Superior temporal gyrus (tissue), 1 donor: ENCODE data around the gene GPR62.
"Not testable (repeated sequence)": the region's sequence is repeated elsewhere in the genome, so short reads cannot be mapped to it uniquely, and the experiment has no call there.

ENCODE experiments used
- DNase-seq: peaks from one replicate; pipeline ENCODE4 v3.0.0-alpha.2; 2016; ENCODE audit errors: extremely low spot score

GPR62 gene

DNA sequence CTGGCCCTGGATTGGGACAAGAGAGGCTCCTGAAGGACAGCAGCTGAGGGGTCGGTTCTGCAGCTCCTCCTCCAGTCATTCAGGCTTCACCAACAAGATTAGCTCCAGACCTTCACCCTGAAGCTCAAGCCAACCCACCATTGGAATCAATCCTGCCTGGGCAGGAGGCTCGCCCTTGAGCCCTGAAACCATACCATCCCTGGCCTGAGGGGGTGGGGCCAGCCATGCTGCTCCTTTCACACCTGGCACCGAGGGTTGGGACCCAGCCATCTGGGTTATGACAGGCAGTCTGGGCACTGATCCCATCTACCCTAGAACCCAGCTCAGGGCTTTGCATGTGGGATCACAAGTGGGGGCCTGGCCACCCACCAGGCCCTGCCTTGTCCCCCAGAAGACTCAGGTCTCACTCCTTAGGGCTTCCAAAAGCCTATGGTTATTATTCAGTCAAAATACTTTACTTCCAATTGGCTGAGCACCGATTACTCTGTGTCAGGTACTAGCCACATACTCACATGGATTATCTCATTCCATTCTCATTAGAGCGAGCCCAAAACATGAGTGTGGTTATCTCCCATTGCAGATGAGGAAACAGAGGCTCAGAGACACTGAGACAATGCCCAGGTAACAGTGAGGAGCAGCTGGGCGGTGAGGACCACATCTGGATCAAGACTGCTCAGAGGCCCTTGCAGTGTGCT is 15.6 kb downstream of the GPR62 start:
- no peak for DNase-seq

DNA sequence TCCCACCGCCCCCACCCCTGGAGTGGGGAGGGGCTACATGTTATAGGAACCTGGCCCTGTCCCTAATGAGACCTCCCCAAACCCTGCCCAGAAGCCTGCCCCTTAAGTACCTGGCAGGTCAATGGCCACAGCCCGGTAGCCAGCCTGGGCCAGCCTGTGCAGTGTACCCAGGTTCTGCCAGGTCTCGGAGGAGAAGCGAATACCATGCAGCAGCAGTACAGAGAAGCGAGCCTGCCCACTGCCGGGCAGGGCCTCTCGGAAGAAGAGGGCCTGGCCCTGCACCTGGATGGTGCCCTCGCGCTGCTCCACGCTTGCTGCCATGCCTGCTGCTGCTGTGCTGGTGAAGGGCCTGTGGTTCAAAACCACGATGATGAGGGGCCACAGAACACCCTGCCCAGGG is 16.2 kb downstream of the GPR62 start:
- no peak for DNase-seq

DNA sequence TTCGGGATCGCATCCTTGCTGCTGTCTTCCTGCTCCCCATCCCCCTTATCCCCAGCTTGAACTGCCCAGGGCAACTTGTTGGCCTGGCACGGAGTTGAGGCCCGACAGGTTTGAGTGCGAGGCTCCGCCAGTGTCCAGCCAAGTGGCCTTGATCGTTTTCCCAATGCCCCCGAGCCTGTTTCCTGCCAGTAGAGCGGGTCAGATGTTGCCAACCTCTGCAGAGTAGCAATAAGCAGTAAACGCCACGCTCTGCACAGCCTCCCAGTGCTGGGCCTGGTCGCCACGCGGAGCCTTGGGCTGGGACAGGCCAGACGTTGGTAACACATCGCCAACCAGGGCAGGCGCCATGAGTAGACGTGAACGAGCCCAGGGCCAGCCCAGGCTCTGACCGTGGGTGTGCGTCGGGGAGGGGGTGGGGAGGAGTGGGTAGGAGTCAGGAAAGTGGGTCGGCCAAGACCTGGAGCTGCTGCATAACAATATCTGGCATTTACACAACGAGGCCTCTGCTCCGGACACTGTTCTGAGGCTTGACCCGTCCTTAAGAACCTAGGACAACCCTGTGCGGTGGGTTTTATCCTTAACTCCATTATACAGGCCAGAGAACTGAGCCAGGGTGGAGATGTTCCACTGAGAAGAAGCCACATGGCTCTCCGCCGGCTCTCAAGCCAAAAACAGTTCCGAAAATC is 19.2 kb downstream of the GPR62 start:
- no peak for DNase-seq

DNA sequence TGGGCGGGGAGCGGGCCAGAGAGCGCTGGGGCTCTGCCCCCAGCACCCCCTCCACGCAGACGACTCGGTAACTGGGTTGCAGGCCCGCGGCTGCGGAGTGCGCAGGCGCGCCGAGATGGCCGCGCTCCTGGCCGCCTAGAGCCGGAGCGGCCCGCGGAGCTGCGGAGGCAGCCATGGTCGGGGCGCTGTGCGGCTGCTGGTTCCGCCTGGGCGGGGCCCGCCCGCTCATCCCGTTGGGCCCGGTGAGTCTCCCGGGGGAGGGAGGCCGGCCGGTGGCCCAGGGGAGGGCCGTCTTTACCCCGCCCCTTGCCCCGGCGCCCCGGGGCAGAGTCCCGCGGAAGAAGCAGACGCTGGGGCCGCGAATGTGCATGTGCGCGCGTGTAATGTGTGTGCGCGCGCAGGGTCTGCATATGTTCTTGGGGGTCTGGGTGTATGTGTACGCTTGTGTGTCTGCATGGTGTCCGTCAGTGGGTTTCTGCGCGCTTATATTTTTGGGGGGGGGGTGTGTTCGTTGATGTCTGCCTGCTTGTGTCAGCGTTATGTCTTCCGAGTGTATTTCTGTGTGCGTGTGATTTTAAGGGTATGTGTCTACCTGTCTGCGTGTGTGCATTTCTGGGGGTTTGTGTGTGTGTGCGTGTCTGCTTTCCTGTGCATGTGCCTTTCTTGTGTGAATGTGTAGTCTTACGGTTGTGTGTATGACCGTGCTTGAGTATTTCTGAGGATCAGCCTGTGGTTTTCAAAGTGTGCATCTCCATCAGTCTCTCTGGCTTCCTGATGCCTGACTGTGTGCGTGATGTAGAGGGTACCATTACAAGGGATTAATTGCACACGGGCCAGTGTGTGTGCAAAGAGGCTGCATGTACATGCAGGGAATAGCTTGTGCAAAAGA is 20.0 kb downstream of the GPR62 start, which contains the start of gene ABHD14A:
ABHD14A (plus strand) TSS at position 102 of the 889 bp plus-strand sequence; CDS start at position 174, 72 bp downstream.
- DNase-seq, result peak; percentile 78

DNA sequence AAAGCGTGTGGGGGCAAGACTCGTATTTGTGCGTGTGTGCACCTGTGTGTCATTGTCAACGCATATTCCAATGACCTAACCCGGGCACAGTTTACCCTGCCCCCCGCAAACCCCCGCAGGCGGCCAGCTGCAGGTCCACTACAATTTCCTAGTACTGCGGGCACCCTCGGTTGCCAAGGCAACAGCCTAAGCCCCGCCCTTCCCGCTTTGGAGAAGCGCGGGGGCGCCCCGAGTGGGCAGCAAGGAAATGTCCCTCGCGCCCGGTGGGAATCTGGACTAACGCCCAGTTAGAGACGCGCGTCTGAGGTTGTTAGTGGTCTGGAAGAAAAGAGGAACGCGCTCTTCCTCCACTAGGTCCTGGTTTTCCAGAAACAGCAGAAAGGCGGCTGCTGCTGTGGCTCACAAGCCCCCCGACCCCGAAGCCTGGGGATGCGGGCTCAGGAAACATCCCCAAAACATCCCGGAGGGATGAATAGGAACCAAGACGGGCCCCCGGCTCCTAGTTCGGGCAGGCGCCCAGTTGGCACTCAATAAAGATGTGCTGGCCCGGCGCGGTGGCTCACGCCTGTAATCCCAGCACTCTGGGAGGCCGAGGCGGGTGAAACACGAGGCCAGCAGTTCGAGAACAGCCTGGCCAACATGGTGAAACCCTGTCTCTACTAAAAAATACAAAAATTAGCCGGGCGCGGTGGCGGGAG is 20.8 kb downstream of the GPR62 start:
- DNase-seq, result peak; percentile 86

DNA sequence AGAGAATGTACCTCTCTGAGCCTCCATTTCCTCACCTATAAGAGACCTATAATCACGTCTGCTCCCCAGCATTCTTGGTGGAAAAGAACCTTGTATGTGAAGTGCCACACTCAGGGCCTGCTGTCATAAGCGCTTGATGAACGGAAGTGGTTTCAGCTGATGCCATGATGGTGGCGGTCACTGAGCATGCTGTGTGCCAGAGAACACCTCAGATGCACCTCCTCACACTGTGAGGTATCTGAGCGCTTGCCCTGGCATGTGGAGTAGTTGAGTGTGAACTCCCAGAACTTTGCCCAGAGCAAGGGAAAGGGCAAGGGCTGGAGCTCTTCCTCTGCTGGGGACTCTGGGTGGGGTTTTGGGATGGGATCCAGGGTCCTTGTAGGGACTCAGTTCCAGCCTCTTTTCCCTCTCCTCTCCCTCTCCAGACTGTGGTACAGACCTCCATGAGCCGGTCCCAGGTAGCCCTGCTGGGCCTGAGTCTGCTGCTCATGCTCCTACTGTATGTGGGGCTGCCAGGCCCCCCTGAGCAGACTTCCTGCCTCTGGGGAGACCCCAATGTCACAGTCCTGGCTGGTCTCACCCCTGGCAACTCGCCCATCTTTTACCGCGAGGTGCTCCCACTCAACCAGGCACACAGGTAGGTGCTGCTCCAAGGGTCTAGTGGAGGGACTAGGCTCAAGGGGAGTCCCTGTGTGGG is 22.4 kb downstream of the GPR62 start:
- DNase-seq, result no peak

DNA sequence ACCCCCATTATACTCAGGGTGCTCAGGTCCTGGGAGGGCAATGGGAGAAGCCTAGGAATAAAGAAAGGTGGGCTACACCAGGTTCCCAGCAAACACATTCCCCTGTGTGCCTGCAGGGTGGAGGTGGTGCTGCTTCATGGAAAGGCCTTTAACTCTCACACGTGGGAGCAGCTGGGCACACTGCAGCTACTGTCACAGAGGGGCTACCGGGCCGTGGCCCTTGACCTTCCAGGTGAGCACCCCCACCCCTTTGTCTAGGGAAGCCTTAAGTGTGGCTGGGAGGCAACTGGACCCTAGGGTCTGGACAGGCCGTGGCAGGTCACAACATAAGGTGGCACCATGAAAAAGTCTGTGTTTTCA is 22.9 kb downstream of the GPR62 start:
- DNase-seq, result no peak

DNA sequence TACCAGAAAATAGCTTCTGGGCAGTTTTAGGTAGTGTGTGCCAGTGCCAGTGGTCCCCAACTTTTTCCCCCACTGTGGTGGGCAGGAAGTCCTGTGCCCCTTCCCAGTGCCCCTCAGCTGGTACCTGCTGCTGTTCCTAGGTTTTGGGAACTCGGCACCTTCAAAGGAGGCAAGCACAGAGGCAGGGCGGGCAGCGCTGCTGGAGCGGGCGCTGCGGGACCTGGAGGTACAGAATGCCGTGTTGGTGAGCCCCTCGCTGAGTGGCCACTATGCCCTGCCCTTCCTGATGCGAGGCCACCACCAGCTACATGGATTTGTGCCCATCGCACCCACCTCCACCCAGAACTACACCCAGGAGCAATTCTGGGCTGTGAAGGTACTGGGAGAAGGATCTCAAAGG is 25.1 kb downstream of the GPR62 start:
- no peak for DNase-seq

DNA sequence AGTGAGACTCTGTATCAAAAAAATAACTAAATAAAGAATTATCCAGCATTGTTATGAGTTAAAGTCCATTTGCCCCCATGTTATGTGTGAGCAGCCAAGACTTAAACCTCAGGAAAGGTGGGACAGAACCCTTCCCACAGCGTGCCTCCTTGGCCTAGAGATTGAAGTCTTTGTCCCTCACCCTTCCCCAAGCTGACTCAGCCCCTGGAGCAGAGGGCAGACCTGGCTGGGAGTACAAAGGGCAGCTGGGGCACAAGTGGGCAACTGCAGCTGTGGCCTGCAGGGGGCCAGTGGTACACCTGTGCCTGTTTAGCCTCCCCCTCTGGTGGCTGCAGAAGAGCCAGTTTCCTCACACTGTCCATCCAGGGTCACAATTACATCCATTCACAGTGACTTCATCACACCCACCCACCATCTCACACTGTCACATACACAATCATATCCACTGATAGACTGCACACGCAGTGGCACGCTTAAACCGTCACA is 27.2 kb downstream of the GPR62 start:
- peak; percentile 45 for DNase-seq

DNA sequence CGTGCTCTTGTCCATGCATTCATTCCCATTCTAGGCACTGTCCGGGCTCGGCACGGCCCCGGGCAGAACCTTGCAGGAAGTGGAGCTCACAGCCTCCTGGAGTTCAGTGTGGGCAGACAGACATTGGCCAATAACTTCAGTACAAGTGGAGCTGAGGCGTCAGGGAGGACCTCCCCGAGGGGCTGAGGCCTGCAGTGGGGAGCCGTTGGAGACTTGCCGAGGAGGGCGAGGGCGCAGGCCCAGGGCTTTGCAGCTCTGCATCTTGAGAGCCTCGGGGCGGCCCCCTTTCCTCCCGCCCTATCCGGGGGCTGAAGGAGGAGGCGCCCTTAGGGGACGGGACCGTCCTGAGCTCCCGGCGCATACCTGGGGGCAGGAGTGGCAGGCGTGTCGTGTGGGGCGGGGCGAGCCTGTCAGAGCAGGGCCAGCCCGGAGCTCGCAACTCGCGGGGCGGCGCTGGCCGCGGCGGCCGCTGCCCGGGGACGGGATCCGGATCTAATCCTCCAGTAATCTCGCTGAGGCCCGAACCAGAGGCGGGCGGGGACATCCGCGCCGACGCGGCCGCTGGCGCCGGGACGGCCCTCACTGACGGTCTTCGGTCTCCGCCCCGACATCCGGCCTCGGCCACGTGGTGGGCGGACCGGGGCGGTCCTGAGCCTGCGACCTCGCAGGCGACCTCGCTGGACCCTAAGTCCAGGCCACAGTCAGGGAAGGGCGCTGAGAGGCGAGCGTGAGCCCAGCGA is 27.8 kb downstream of the GPR62 start, which contains the start of gene ACY1:
ACY1 (plus strand) TSS at position 698 of the 740 bp plus-strand sequence. CDS start 530 bp downstream, outside the sequence.
- DNase-seq, result peak; percentile 72

DNA sequence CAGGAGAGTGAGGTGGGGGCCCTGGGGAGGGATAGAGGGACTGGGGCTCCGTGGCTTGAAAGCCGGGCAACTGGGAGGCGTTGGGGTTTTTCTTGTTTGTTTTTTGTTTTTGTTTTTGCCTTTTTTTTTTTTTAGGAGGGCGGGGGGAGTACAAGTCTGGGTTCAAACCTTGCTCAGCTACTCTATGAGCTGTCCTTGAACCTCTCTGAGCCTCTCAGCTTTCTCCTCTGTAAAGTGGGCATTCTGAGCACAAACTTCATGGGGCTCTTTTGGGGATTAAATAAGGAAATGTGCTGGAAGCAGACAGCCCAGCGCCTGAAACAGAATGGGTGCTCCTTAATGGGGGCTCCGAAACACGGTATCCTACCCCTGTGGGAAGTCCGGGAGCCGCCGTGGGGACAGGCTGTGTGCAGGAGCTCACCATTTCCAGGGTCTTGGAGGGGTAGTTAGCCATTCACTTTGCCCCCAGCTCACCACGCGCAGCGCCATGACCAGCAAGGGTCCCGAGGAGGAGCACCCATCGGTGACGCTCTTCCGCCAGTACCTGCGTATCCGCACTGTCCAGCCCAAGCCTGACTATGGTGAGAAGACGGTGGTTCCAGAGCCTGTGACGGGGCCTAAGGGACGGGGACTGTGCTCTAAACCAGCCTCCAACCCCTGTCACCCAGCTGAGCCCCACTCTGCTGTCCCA is 28.5 kb downstream of the GPR62 start:
- DNase-seq, result no peak

DNA sequence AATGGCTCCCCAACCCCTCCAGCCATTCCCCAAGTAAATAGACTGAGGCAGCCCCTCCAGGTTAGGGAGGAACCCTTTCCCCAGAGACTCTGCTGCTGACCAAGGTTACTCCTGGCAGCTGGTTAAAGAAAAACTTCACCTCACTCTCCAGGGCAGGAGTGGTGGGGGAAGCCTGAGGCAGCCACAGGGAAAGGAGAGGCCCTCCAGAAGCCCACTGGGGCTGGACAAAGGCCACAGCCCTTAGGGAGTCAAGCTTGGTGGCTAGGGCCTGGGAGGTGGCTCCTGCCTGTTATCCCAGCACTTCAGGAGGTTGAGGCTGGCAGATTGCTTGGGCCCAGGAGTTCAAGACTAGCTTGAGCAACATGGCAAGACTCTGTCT is 29.1 kb downstream of the GPR62 start:
- DNase-seq, result no peak

DNA sequence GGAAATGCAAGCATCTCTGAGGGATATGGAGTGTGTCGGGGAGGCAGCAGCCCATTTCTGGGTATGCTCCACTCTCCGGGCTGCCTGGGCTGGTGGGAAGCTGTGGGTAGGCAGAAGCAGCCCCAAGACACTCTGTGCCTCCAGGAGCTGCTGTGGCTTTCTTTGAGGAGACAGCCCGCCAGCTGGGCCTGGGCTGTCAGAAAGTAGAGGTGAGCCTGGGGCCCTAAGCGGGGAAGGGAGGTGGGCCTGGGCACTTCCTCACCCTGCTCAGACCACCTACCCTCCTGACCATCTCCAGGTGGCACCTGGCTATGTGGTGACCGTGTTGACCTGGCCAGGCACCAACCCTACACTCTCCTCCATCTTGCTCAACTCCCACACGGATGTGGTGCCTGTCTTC is 29.9 kb downstream of the GPR62 start:
- DNase-seq, result no peak

DNA sequence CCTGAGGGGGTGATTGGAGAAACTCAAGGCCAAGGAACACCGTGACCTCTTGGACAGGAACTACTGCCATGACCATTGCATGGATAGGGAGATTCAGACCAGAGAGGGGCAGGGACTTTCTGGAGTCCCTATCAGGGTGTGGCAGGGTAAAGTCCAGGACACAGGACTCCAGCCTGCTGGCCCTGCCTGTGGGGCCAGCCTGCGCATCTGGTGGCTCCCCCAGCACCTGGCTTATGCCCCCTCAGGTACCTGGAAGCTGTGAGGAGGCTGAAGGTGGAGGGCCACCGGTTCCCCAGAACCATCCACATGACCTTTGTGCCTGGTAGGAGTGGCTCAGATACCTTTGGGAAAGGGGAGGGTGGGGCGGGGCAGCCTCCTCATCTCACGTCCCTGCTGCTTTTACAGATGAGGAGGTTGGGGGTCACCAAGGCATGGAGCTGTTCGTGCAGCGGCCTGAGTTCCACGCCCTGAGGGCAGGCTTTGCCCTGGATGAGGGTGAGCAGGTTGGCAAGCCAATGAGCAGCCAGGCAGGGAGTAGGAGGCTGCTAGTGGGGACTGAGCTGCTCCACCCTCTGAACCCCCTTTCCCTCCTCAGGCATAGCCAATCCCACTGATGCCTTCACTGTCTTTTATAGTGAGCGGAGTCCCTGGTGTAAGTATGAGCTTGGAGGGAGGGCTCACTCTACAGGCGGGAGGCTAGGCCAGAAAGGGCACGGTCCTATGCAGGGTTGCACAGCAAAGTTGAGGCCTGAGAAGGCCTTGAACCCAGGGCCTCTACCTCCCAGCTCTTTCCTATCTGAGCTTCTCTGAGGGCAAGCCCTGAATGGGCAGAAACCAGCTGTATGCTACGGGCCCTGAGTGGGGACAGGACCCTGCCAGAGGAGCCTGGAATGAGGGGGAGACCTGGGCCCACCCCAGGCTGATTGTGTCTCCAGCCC is 31.1 kb downstream of the GPR62 start:
- no peak for DNase-seq

DNA sequence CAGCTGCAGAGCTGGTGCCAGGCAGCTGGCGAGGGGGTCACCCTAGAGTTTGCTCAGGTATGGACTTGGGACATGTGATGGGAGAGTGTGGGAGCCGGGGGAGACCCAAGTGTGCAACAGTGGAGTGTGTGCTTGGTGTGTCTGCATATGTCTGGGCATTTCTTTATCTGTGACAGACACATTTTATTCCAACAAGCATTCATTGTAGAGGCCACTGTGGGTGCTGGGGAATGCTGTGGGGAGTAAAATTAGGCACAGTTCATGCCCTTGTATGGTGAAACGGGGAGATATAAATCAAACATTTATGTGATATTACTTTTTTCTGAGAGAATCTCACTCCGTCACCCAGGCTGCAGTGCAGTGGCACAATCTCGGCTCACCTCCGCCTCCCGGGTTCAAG is 32.4 kb downstream of the GPR62 start:
- DNase-seq, result no peak

DNA sequence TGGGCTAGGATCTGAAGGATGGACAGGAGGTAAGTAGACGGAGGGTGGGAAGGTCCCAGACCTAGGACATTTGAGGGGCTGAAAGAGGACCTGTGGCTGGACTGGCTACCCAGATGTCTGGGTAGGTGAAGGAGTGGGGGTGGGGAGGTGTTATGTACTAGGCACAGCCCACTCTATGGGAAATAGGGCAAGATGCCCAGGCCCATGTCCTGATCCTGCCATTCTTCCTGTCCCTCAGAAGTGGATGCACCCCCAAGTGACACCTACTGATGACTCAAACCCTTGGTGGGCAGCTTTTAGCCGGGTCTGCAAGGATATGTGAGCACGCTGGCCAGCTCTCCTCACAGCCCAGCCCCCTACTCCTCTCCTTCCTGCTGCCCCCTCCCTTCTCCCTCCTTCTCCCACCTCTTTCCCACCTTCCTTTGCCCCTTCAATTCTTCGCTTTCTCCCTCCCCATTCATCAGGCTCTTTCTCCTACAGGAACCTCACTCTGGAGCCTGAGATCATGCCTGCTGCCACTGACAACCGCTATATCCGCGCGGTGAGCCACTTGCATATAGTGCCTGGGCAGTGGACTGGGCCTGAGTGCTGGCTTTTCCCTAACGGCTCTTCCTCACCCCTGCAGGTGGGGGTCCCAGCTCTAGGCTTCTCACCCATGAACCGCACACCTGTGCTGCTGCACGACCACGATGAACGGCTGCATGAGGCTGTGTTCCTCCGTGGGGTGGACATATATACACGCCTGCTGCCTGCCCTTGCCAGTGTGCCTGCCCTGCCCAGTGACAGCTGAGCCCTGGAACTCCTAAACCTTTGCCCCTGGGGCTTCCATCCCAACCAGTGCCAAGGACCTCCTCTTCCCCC is 33.3 kb downstream of the GPR62 start:
- no peak for DNase-seq

DNA sequence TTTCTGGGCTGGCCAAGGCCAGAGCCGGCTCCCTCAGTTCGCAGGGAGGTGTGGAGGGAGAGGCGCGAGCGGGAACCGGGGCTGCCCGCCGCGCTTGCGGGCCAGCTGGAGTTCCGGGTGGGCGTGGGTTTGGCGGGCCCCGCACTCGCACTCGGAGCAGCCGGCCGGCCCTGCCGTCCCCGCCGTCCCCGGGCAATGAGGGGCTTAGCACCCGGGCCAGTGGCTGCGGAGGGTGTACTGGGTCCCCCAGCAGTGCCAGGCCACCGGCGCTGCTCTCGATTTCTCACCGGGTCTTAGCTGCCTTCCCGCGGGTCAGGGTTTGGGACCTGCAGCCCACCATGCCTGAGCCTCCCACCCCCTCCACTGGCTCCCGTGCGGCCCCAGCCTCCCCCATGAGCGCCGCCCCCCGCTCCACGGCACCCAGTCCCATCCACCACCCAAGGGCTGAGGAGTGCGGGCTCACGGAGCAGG is 35.4 kb downstream of the GPR62 start:
- DNase-seq, result not testable (repeated sequence)
